ENCODE data around the gene ARID3A.

ARID3A gene

DNA sequence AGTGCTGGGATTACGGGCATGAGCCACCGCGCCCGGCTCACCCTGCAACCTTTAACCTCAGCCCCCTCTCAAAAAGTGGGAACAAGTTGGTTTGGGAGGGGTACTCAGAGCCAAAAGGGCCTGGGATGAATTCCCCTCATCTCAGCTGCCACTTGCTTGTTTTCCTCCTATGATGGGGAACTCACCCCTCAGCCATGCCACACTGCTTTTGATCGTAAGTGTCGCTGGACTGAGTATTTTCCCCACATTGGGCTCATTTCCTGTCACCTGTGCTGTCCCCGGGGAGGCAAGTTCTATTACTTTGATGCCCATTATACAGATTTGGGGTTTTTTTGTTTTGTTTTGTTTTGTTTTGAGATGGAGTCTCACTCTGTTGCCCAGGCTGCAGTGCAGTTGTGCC lies 19.4 kb upstream of the ARID3A start:
- Histone ChIP-seq H3K27me3 (ENCODE audit: control insufficient read depth, insufficient read depth, low read length) (no peaks in the 10 kb centered on the region), H3K36me3 (ENCODE audit: control insufficient read depth, insufficient read depth, low read length) (no peaks in the 10 kb centered on the region), H3K4me1 (ENCODE audit: control insufficient read depth, insufficient read depth, low read length) (peaks cover 2% of the 10 kb centered on the region), H3K4me3 (ENCODE audit: low read depth, low read length) (no peak overlapping the region), H3K9me3 (ENCODE audit: control insufficient read depth, insufficient read depth, low read length) (no peaks in the 10 kb centered on the region), H3K9ac (ENCODE audit: low read depth, low read length) (no peak overlapping the region)

DNA sequence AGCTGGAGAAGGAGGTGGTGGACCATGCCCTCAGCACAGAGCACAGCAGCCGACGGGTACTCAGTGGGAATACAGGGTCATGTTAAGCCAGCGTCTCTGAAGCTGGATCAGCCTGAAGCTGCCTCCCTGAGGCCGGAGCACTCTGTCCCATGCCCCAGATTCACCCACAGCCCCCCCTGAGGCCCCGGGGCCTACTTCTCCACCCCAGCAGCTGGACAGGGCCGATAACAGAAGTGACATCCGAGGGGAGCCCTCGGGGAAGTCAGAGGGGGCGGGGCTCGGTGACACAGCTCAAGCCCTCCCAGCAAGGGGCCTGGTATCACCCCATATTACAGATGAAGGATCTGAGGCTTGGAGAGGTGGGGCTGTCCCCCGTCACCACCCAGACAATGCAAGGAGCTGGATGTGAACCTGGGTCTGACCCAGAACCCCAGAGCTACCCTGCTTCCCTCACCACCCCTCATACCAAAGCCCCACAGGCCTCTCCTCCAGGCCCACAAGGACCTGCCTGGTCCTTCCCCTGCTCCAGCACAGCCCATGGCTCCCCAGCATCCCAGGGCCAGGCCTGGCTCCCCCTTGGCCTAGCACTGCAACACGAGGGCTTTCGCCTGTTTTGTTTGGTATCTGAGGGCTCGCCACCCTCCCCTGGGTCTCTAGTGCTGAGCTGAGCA lies 18.5 kb upstream of the ARID3A start:
- no peak overlapping the region for H3K4me3 ChIP-seq (ENCODE audit: low read depth, low read length)
- H3K36me3 ChIP-seq (ENCODE audit: control insufficient read depth, insufficient read depth, low read length), result no peaks in the 10 kb centered on the region
- H3K27me3 ChIP-seq (ENCODE audit: control insufficient read depth, insufficient read depth, low read length), result no peaks in the 10 kb centered on the region
- no peaks in the 10 kb centered on the region for H3K9me3 ChIP-seq (ENCODE audit: control insufficient read depth, insufficient read depth, low read length)
- H3K9ac ChIP-seq (ENCODE audit: low read depth, low read length), result no peak overlapping the region
- peaks cover 2% of the 10 kb centered on the region for H3K4me1 ChIP-seq (ENCODE audit: control insufficient read depth, insufficient read depth, low read length)

DNA sequence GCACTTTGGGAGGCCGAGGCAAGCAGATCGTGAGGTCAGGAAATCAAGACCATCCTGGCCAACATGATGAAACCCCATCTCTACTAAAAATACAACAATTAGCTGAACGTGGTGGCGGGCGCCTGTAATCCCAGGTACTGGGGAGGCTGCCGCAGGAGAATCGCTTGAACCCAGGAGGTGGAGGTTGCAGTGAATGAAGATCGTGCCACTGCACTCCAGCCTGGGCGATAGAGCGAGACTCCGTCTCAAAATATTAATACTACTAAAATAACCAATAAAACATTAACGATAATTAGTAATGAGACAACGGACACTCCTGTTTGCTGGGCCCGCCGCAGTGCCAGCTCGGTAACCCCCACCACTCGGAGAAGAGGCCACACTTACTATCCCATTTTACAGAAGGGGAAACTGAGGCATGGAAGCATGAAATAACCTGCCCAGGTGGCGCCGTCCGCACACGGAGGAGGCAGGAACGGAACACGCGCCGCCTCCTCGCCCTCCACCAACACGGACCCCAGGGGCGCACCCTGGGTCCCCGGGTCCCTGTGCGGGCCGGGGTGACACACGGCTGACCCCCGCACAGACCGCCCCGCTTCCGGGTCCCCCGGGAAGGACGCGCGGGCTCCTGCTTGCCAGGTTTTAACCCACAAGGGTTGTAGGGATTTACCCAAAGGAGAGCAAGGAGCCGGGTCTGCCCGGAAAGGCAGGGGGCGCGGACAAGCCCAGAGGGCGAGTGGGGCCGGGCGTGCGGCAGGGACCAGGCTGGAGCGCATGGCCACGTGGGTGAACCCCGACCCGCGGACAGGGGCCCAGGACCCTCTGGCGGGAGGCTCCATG lies 14.4 kb upstream of the ARID3A start:
- H3K27me3 ChIP-seq (ENCODE audit: control insufficient read depth, insufficient read depth, low read length), result peaks cover 2% of the 10 kb centered on the region
- no peaks in the 10 kb centered on the region for H3K9me3 ChIP-seq (ENCODE audit: control insufficient read depth, insufficient read depth, low read length)
- H3K4me3 ChIP-seq (ENCODE audit: low read depth, low read length), result peak overlapping the region; percentile 30
- H3K36me3 ChIP-seq (ENCODE audit: control insufficient read depth, insufficient read depth, low read length), result no peaks in the 10 kb centered on the region
- no peak overlapping the region for H3K9ac ChIP-seq (ENCODE audit: low read depth, low read length)
- H3K4me1 ChIP-seq (ENCODE audit: control insufficient read depth, insufficient read depth, low read length), result peaks cover 4% of the 10 kb centered on the region

DNA sequence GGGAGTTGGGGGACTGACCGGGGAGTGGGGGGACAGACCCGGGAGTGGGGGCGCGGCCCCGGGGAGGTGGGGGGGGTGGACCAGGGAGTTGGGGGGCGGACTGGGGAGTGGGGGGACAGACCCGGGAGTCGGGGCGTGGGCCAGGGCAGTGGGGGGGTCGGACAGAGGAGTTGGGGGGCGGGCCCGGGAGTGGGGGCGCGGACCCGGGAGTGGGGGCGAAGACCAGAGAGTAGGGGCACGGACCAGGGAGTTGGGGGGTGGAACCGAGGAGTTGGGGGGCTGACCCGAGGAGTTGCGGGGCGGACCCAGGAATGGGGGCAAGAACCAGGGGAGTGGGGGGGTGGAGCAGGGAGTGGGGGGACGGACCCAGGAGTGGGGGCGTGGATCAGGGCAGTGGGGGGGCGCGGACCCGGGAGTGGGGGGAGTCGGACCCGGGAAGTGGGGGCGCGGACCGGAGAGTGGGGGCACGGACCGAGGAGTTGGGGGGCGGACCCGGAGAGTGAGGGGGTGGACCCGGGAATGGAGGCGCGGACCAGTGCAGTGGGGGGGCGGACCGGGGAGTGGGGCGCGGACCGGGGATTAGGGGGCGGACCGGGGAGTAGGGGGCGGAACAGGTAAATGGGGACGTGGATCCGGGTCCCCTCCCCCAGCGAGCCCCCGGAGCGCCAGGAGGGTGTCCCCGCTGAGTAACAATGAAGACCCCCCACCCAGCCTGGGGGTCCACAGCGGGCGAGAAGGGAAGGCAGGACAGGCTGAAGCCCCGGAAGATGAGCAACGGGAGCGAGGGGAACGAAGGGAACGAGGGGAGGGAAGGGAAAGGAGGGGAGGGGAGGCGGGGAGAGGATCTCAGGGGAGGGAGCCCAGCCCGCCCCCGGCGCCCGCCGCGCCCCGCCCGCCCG lies 13.4 kb upstream of the ARID3A start:
- Histone ChIP-seq H3K9ac (ENCODE audit: low read depth, low read length) (no peak overlapping the region), H3K9me3 (ENCODE audit: control insufficient read depth, insufficient read depth, low read length) (no peaks in the 10 kb centered on the region), H3K27me3 (ENCODE audit: control insufficient read depth, insufficient read depth, low read length) (peaks cover 5% of the 10 kb centered on the region), H3K4me3 (ENCODE audit: low read depth, low read length) (peak overlapping the region; percentile 64), H3K36me3 (ENCODE audit: control insufficient read depth, insufficient read depth, low read length) (no peaks in the 10 kb centered on the region), H3K4me1 (ENCODE audit: control insufficient read depth, insufficient read depth, low read length) (peaks cover 4% of the 10 kb centered on the region)

DNA sequence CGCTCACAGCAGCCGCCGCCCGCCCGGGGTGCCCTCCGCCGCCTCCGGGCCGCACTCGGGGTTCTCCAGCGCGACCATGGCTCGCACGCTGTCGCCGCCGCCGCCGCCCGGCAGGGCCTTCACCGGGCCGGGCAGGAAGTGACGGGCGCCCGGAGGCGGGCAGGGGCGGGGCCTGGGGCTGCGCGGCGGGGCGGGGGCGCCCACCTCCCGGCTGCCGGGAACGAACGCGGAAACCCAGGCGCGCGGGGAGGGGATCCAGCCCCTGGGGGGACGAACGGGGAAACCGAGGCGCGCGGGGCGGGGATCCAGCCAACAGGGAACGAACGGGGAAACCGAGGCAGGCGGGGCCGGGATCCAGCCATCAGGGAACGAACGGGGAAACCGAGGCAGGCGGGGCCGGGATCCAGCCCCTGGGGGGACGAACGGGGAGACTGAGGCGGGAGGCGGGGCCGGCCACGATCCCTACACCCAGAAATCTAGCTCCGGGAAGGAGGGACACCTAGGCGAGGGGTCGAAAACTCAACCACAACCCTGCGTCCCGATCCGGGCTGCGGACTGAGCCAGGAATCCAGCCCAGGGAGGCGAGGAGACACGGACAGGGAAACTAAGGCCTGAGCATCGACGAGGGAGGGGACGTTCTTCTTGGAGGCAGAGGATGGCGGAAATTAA lies 12.6 kb upstream of the ARID3A start, which contains the start of gene R3HDM4:
TSS of gene R3HDM4 (minus strand) at position 140 of the 669 bp plus-strand sequence. CDS start at position 78, 62 bp downstream.
- Histone ChIP-seq H3K4me3 (ENCODE audit: low read depth, low read length) (peak within 1 kb of the TSS; percentile 65), H3K27me3 (ENCODE audit: control insufficient read depth, insufficient read depth, low read length) (peaks cover 9% of the 10 kb centered on the region), H3K36me3 (ENCODE audit: control insufficient read depth, insufficient read depth, low read length) (no peaks in the 10 kb centered on the region), H3K4me1 (ENCODE audit: control insufficient read depth, insufficient read depth, low read length) (peaks cover 4% of the 10 kb centered on the region), H3K9me3 (ENCODE audit: control insufficient read depth, insufficient read depth, low read length) (no peaks in the 10 kb centered on the region), H3K9ac (ENCODE audit: low read depth, low read length) (no peak within 1 kb of the TSS)

DNA sequence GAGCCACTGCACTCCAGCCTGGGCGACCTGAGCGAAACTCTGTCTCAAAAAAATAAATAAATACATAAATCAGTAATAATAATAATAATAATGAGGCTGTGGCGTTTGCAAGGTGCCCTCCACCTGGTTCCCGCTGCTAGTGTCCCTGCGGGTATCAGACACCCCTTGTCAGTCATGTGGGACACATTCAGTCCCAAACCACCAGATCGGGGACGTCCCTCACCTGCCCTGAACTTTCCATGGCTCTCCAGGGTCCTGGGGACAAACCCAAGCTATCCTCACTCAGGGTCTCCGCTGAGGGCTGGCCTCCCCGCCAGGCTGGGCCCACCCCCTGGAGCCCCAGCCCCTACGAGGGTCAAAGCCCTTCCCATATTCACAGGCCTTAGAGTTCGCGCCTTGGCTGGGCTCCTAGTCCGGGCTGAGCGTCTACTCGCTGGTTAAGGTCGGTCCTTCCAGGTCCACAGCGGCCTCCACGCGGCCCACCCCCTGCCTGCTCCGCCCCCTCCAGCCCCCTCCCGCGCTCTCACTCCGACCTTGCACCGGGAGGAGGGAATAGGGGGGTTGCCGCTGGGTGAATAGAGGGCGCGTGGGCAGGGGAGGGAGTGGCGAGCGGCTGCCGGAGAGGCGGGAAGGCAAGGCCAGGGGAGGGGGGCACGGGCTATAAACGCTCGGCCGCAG lies 9.1 kb upstream of the ARID3A start:
- Histone ChIP-seq H3K4me1 (ENCODE audit: control insufficient read depth, insufficient read depth, low read length) (peaks cover 2% of the 10 kb centered on the region), H3K9ac (ENCODE audit: low read depth, low read length) (no peak overlapping the region), H3K4me3 (ENCODE audit: low read depth, low read length) (peak overlapping the region; percentile 62), H3K36me3 (ENCODE audit: control insufficient read depth, insufficient read depth, low read length) (no peaks in the 10 kb centered on the region), H3K27me3 (ENCODE audit: control insufficient read depth, insufficient read depth, low read length) (peaks cover 31% of the 10 kb centered on the region), H3K9me3 (ENCODE audit: control insufficient read depth, insufficient read depth, low read length) (no peaks in the 10 kb centered on the region)

DNA sequence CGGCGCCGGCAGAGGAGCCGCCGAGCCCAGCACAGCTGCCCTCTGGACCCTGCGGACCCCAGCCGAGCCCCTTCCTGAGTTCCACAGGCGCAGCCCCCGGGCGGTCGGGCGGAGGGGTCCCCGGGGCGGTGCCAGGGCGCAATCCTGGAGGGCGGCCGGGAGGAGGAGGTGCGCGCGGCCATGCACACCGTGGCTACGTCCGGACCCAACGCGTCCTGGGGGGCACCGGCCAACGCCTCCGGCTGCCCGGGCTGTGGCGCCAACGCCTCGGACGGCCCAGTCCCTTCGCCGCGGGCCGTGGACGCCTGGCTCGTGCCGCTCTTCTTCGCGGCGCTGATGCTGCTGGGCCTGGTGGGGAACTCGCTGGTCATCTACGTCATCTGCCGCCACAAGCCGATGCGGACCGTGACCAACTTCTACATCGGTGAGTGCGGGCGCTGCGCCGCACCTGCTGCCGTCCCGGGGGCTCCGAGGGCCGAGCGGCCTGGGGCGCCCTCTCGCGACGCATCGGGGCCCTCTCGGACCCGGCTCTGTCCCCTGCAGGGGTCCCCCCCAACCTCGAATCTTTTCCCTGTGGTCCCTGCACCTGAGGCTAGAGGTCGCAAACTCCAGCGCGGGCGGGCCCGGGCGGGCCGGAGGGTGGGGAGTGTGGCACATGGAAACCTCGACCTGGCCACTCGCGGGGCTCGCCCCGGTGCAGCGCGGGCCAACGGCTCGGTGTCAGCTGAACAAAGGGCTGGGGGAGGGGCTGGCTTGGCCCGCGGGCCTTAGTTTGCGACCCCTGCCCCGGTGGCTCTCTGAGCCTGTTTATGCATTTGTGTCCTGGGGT lies 8.3 kb upstream of the ARID3A start, which contains the start of gene KISS1R:
TSS of gene KISS1R (plus strand) at position 11 of the 829 bp plus-strand sequence. CDS start at position 181, 170 bp downstream.
- Histone ChIP-seq H3K9me3 (ENCODE audit: control insufficient read depth, insufficient read depth, low read length) (no peaks in the 10 kb centered on the region), H3K9ac (ENCODE audit: low read depth, low read length) (no peak within 1 kb of the TSS), H3K4me3 (ENCODE audit: low read depth, low read length) (peak within 1 kb of the TSS; percentile 62), H3K27me3 (ENCODE audit: control insufficient read depth, insufficient read depth, low read length) (peaks cover 31% of the 10 kb centered on the region), H3K4me1 (ENCODE audit: control insufficient read depth, insufficient read depth, low read length) (peaks cover 2% of the 10 kb centered on the region), H3K36me3 (ENCODE audit: control insufficient read depth, insufficient read depth, low read length) (no peaks in the 10 kb centered on the region)

DNA sequence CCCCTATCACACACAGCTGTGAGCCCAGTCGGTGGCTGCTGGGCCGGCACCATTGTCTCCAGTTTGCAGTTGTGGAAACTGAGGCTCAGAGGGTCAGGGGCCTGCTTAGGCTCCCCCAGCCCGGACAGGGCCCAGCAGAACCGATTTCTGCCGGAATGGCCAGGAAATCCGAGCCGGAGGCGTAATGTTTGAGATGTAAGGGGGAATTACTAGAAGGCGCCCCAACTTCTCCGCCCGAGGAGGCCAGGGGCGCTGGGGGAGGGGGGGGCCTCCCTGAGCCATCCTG lies 7.7 kb upstream of the ARID3A start:
- Histone ChIP-seq H3K36me3 (ENCODE audit: control insufficient read depth, insufficient read depth, low read length) (no peaks in the 10 kb centered on the region), H3K9ac (ENCODE audit: low read depth, low read length) (no peak overlapping the region), H3K27me3 (ENCODE audit: control insufficient read depth, insufficient read depth, low read length) (peaks cover 31% of the 10 kb centered on the region), H3K4me1 (ENCODE audit: control insufficient read depth, insufficient read depth, low read length) (peaks cover 2% of the 10 kb centered on the region), H3K9me3 (ENCODE audit: control insufficient read depth, insufficient read depth, low read length) (no peaks in the 10 kb centered on the region), H3K4me3 (ENCODE audit: low read depth, low read length) (peak overlapping the region; percentile 62)

DNA sequence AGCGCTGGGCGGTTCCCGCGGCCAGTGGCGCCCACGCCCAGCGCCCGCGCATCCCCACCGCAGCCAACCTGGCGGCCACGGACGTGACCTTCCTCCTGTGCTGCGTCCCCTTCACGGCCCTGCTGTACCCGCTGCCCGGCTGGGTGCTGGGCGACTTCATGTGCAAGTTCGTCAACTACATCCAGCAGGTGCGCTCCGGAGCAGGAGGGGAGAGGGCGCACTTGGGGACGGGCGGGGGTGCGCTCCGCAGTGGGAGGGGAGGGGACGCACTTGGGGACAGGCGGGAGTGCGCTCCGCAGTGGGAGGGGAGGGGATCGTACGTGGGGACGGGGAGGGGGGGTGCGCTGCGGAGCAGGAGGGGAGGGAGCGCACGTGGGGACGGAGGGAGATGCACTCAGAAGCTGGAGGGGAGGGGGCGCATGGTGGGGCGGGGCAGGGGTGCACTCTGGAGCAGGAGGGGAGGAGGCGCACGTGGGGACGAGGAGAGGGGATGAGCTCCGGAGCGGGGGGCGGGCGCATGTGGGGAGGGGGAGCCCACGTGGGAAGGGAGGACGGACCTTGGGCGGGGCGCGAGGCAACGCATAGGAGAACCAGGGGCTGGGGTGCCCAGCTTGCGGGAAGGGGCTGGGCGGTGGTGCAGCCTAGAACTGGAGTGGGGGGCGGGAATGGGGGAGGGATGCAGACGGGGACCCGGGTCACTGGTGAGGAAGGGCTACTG lies 7.2 kb upstream of the ARID3A start:
- peak overlapping the region; percentile 62 for H3K4me3 ChIP-seq (ENCODE audit: low read depth, low read length)
- no peaks in the 10 kb centered on the region for H3K9me3 ChIP-seq (ENCODE audit: control insufficient read depth, insufficient read depth, low read length)
- no peak overlapping the region for H3K9ac ChIP-seq (ENCODE audit: low read depth, low read length)
- H3K36me3 ChIP-seq (ENCODE audit: control insufficient read depth, insufficient read depth, low read length), result no peaks in the 10 kb centered on the region
- H3K4me1 ChIP-seq (ENCODE audit: control insufficient read depth, insufficient read depth, low read length), result peaks cover under 1% of the 10 kb centered on the region
- peaks cover 31% of the 10 kb centered on the region for H3K27me3 ChIP-seq (ENCODE audit: control insufficient read depth, insufficient read depth, low read length)
